ENCODE results near the gene ILF3. TPM values are rescaled to one million over a fixed set of nuclear protein-coding genes. Genes with fewer than 3 reads are reported as not detected.

The ILF3 gene
- total and polyA plus RNA-seq, 2 donors (not counting 3 experiments of a cell fraction or from before 2014, with no cell fraction given), result 186 to 459 TPM

DNA sequence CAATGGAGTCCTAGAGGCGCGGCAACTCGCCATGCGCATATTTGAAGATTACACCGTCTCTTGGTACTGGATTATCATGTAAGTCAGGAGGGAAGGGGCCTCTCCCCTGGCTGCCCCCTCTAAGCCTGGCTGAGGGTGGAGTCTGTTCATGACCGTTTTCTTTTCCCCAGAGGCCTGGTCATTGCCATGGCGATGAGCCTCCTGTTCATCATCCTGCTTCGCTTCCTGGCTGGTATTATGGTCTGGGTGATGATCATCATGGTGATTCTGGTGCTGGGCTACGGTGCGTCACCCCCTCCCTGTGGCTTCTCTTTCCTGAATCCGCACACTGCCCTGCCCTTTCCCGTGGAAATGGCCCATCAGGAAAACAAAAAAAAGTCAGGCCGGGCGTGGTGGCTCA is 22.3 kb upstream of the ILF3 start:
- H3K27me3 ChIP-seq (ENCODE audit: control insufficient read depth in 2 of 2, insufficient read depth in 2 of 2, low read length in 2 of 2), result no peaks in the 10 kb centered on the region
- H3K9ac ChIP-seq (replicated peaks; ENCODE audit: extremely low read depth, insufficient read depth, low read length), result no peak overlapping the region
- no peak overlapping the region for H3K4me3 ChIP-seq (replicated peaks in 1 of 3; ENCODE audit: insufficient read depth in 1 of 3, low read depth in 1 of 3, low read length in 3 of 3)
- no peaks in the 10 kb centered on the region for H3K9me1 ChIP-seq (replicated peaks; ENCODE audit: control insufficient read depth, extremely low read depth, insufficient read depth, low read length)
- intact Hi-C loops (cut with micrococcal nuclease) (no loop called here), dilution Hi-C loops (cut with MboI; ENCODE audit: extremely low pct_ligation_motif_present, low sequenced_read_pairs) (no loop called here)
- TSS peak; percentile 45 for BruUV-seq (replicated peaks)
- H3K4me2 ChIP-seq (ENCODE audit: insufficient read depth, low read length), result no peak overlapping the region
- H3K36me3 ChIP-seq (ENCODE audit: control insufficient read depth in 2 of 2, extremely low read depth in 1 of 2, insufficient read depth in 2 of 2, low read length in 2 of 2), result peaks cover 5 to 44% of the 10 kb centered on the region in 2 experiments
- H4K20me1 ChIP-seq (replicated peaks; ENCODE audit: control insufficient read depth, extremely low read depth, insufficient read depth, low read length), result no peaks in the 10 kb centered on the region
- TF ChIP-seq CTCF (IDR thresholded peaks at IDR 0.05; ENCODE audit: extremely low read depth in 1 of 2, insufficient read depth in 1 of 2, low read depth in 1 of 2, low read length in 2 of 2), result no peak
- H3K79me2 ChIP-seq (ENCODE audit: control insufficient read depth, insufficient read depth, low read length), result no peaks in the 10 kb centered on the region
- no peak overlapping the region for H3K27ac ChIP-seq (ENCODE audit: insufficient read depth, low read depth, low read length)
- no peak for DNase-seq (ENCODE audit: low read depth, low spot score)
- POLR2A ChIA-PET, result no interaction called here
- H3K4me1 ChIP-seq (ENCODE audit: control insufficient read depth, extremely low read depth, insufficient read depth, low read length), result no peaks in the 10 kb centered on the region
- CTCF ChIA-PET, result no interaction called here
- no peaks in the 10 kb centered on the region for H3K9me3 ChIP-seq (replicated peaks; ENCODE audit: control insufficient read depth, insufficient read depth, low read length)
- FAIRE-seq, result no peak
- no peak overlapping the region for H2AFZ ChIP-seq (ENCODE audit: low read depth, low read length)

DNA sequence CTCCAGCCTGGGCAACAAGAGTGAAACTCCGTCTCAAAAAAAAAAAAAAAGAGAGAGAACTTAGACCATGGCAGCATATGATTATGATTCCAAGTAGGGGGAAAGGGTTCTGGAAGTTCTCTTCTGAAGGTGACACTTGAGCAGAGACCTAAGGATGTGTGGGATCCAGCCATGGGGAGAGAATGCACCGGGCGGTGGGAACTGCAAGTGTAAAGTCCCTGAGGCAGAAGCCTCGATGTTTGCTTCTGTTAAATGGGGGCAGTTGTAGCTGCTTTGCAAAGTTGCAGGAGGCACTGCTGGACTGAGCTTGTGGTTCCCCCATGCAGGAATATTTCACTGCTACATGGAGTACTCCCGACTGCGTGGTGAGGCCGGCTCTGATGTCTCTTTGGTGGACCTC is 19.7 kb upstream of the ILF3 start:
- no peaks in the 10 kb centered on the region for H3K9me1 ChIP-seq (replicated peaks; ENCODE audit: control insufficient read depth, extremely low read depth, insufficient read depth, low read length)
- TF ChIP-seq POLR2AphosphoS5 (IDR thresholded peaks at IDR 0.05; ENCODE audit: insufficient read depth, low read depth, low read length) (no peak), EZH2 (IDR thresholded peaks at IDR 0.05; ENCODE audit: borderline replicate concordance, low read depth, low read length, severe bottlenecking) (no peak), FOS (IDR thresholded peaks at IDR 0.05; ENCODE audit: borderline replicate concordance, insufficient read depth, low read length) (no peak), POLR2A (IDR thresholded peaks at IDR 0.05; ENCODE audit: low read depth, low read length) (no peak)
- TF ChIP-seq, protein P1, sequence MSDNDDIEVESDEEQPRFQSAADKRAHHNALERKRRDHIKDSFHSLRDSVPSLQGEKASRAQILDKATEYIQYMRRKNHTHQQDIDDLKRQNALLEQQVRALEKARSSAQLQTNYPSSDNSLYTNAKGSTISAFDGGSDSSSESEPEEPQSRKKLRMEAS (IDR thresholded peaks at IDR 0.05; ENCODE audit: insufficient read depth, insufficient read length), result no peak
- ChIA-PET CTCF (interaction anchor here (0.6 to 2.6 kb wide), 2 partner anchors 10 to 111 kb away, joined by 3 to 12 read pairs; no protein-coding TSS in a partner anchor), POLR2A (no interaction called here)
- intact Hi-C loops (cut with micrococcal nuclease) (no loop called here), dilution Hi-C loops (cut with MboI; ENCODE audit: extremely low pct_ligation_motif_present, low sequenced_read_pairs) (no loop called here)
- no peak overlapping the region for H2AFZ ChIP-seq (ENCODE audit: low read depth, low read length)
- no peaks in the 10 kb centered on the region for H4K20me1 ChIP-seq (replicated peaks; ENCODE audit: control insufficient read depth, extremely low read depth, insufficient read depth, low read length)
- no peaks in the 10 kb centered on the region for H3K79me2 ChIP-seq (ENCODE audit: control insufficient read depth, insufficient read depth, low read length)
- FAIRE-seq, result no peak
- no peak overlapping the region for H3K27ac ChIP-seq (ENCODE audit: insufficient read depth, low read depth, low read length)
- peaks cover 7 to 47% of the 10 kb centered on the region in 2 experiments for H3K36me3 ChIP-seq (ENCODE audit: control insufficient read depth in 2 of 2, extremely low read depth in 1 of 2, insufficient read depth in 2 of 2, low read length in 2 of 2)
- H3K4me3 ChIP-seq (replicated peaks in 1 of 3; ENCODE audit: insufficient read depth in 1 of 3, low read depth in 1 of 3, low read length in 3 of 3), result no peak overlapping the region
- no peak overlapping the region for H3K9ac ChIP-seq (replicated peaks; ENCODE audit: extremely low read depth, insufficient read depth, low read length)
- H3K4me2 ChIP-seq (ENCODE audit: insufficient read depth, low read length), result no peak overlapping the region
- no peaks in the 10 kb centered on the region for H3K9me3 ChIP-seq (replicated peaks; ENCODE audit: control insufficient read depth, insufficient read depth, low read length)
- no peak for DNase-seq (ENCODE audit: low read depth, low spot score)
- H3K27me3 ChIP-seq (ENCODE audit: control insufficient read depth in 2 of 2, insufficient read depth in 2 of 2, low read length in 2 of 2), result no peaks in the 10 kb centered on the region
- BruUV-seq (replicated peaks), result no TSS peak
- H3K4me1 ChIP-seq (ENCODE audit: control insufficient read depth, extremely low read depth, insufficient read depth, low read length), result no peaks in the 10 kb centered on the region
